Peyer's patch (tissue), 4 donors: ENCODE measurements around the gene SIGLEC1.

ENCODE experiments used
- CTCF ChIP-seq, 6 experiments: fragments of 450-650 bp in 4 of 6; fragments of 200-600 bp in 2 of 6; sonication (generic) in 1 of 6; IDR thresholded peaks; one replicate each; pipeline ENCODE4 v1.5.1; 2017 to 2019; ENCODE audit warnings: antibody characterized with exemption in 6 of 6, mild to moderate bottlenecking in 3 of 6, moderate library complexity in 1 of 6
- POLR2A ChIP-seq, 2 donors: fragments of 450-650 bp; IDR thresholded peaks; one replicate each; pipeline ENCODE4 v1.5.1; 2017; ENCODE audit warnings: antibody characterized with exemption in 2 of 2, mild to moderate bottlenecking in 2 of 2, moderate library complexity in 2 of 2

DNA sequence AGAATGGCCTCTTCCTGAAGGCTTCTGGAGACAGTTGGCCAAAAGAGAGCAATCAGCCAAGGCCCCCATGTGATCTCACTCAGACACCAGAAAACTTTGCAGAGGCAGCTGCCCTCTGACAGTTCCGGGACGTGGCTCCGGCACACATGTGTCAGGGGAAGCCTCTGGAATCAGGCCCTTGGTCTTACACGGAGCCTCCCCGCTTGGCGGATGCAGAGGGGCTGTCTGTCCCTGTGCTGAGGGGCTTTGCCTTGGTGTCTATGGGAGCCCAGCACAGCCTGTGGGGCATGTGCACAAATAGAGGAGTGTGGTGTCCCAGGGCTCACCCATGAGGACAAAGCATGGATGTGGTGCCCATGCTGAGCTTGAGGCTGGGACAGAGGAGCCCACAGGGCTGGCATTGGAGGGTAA, 13.8 kb downstream of the SIGLEC1 start:
- TF ChIP-seq CTCF (IDR thresholded peaks at IDR 0.05) (no peak), POLR2A (IDR thresholded peaks at IDR 0.05) (no peak)
